Measurements from ENCODE around the gene ACKR3. TPM values are rescaled to one million over a fixed set of nuclear protein-coding genes. Genes with fewer than 3 reads are reported as not detected.

Gene ACKR3
- total and polyA plus RNA-seq, 10 of the 15 experiments (the other 5 are each of a cell fraction or from before 2014, with no cell fraction given): 3.0 to 154 (median 6.4) TPM

- 63% methylated on average over 15 of the region's 15 CpGs for WGBS (ENCODE audit: insufficient coverage, insufficient replicate concordance, low lambda C conversion rate, missing lambda C conversion rate)
- ChIA-PET SMC1A (ENCODE audit: uncharacterized antibody, unreplicated experiment) (interaction anchor here (0.8 to 1.3 kb wide), 3 partner anchors 20 to 33 kb away, joined by 3 read pairs; no protein-coding TSS in a partner anchor), RAD21 (ENCODE audit: unreplicated experiment) (interaction anchor here (1.4 to 2.0 kb wide), 2 partner anchors 9 to 23 kb away, joined by 3 to 9 read pairs; partner anchors contain the start of gene ACKR3), POLR2A (interaction anchor here (2.0 kb wide), 1 partner anchor 42 kb away, joined by 5 read pairs; no protein-coding TSS in a partner anchor), CTCF (interaction anchor here (0.7 to 1.4 kb wide), 3 partner anchors 23 to 481 kb away, joined by 3 to 4 read pairs (median 4); no protein-coding TSS in a partner anchor)
- Histone ChIP-seq H3K27me3 (replicated peaks in 1 of 2; ENCODE audit: control insufficient read depth in 2 of 2, insufficient read depth in 2 of 2, low read length in 1 of 2) (no peaks in the 10 kb centered on the region), H3K4me1 (ENCODE audit: control insufficient read depth, insufficient read depth, low read length) (no peaks in the 10 kb centered on the region; the same call in 1 of the 2 replicates), H3K9me3 (replicated peaks; ENCODE audit: control insufficient read depth, insufficient read depth, low read length) (no peaks in the 10 kb centered on the region; the same call in 2 of the 3 replicates), H3K4me3 (no peak overlapping the region), H2AFZ (ENCODE audit: control insufficient read depth, low read depth, low read length) (no peak overlapping the region), H3K36me3 (ENCODE audit: control insufficient read depth in 2 of 2, insufficient read depth in 2 of 2, low read length in 1 of 2) (peaks cover 7 to 11% of the 10 kb centered on the region in 2 experiments; a peak in 3 of 4 replicates), H3K79me2 (ENCODE audit: control insufficient read depth, insufficient read depth, low read length) (peaks cover 10% of the 10 kb centered on the region), H3K4me2 (ENCODE audit: control insufficient read depth, insufficient read depth) (no peak overlapping the region), H4K20me1 (ENCODE audit: control insufficient read depth, insufficient read depth) (peaks cover 2% of the 10 kb centered on the region; the same call in 1 of the 2 replicates), H3K9ac (ENCODE audit: control insufficient read depth, insufficient read depth, low read length) (no peak overlapping the region), H3K27ac (ENCODE audit: control insufficient read depth, insufficient read depth) (no peak overlapping the region)
- TF ChIP-seq ZBED1 (IDR thresholded peaks at IDR 0.05; ENCODE audit: borderline replicate concordance) (no peak), MEF2B (IDR thresholded peaks at IDR 0.05; ENCODE audit: partially characterized antibody, poor library complexity, severe bottlenecking) (peak; percentile 58)
- DNase-seq (ENCODE audit: low read depth, low spot score) (no peak), ATAC-seq (no peak; the same call in 2 of the 3 replicates), FAIRE-seq (no peak)
- in situ Hi-C loops (cut with MboI) (no loop called here), intact Hi-C loops (cut with micrococcal nuclease; ENCODE audit: unreplicated experiment) (no loop called here)
- no TSS peak for BruUV-seq (replicated peaks)
These were observed 8.8 kb downstream of the ACKR3 start for GRCh38 chr2:236578411-236578846.

GRCh38 chr2:236579048-236579745, 9.6 kb downstream of the ACKR3 start:
- no peaks in the 10 kb centered on the region for H3K27me3 ChIP-seq (replicated peaks in 1 of 2; ENCODE audit: control insufficient read depth in 2 of 2, insufficient read depth in 2 of 2, low read length in 1 of 2)
- ATAC-seq (no peak), FAIRE-seq (no peak), DNase-seq (ENCODE audit: low read depth, low spot score) (no peak)
- no peak overlapping the region for H3K27ac ChIP-seq (ENCODE audit: control insufficient read depth, insufficient read depth)
- in situ Hi-C loops (cut with MboI) (no loop called here), intact Hi-C loops (cut with micrococcal nuclease; ENCODE audit: unreplicated experiment) (no loop called here)
- H3K4me3 ChIP-seq: no peak overlapping the region
- H3K4me2 ChIP-seq (ENCODE audit: control insufficient read depth, insufficient read depth): no peak overlapping the region
- ChIA-PET CTCF (interaction anchor here (1.0 to 1.4 kb wide), 2 partner anchors 22 to 67 kb away, joined by 4 read pairs; no protein-coding TSS in a partner anchor), RAD21 (ENCODE audit: unreplicated experiment) (interaction anchor here (2.0 kb wide), 1 partner anchor 9 kb away, joined by 9 read pairs; the partner anchor contains the start of gene ACKR3), POLR2A (interaction anchor here (2.0 kb wide), 1 partner anchor 43 kb away, joined by 5 read pairs; no protein-coding TSS in a partner anchor), SMC1A (ENCODE audit: uncharacterized antibody, unreplicated experiment) (interaction anchor here (1.3 kb wide), 1 partner anchor 32 kb away, joined by 3 read pairs; no protein-coding TSS in a partner anchor)
- no peak for TF ChIP-seq GATAD2B (conservative IDR thresholded peaks at IDR 0.05; ENCODE audit: low read depth)
- no peak for TF ChIP-seq SMARCA5 (IDR thresholded peaks at IDR 0.05)
- TF ChIP-seq MXI1 (IDR thresholded peaks at IDR 0.05; ENCODE audit: low read depth, low read length): no peak
- no peak for TF ChIP-seq MYC (IDR thresholded peaks at IDR 0.05; ENCODE audit: insufficient read depth, insufficient read length, insufficient replicate concordance, low read length, severe bottlenecking)
- peaks cover 2% of the 10 kb centered on the region; the same call in 1 of the 2 replicates for H4K20me1 ChIP-seq (ENCODE audit: control insufficient read depth, insufficient read depth)
- H3K9ac ChIP-seq (ENCODE audit: control insufficient read depth, insufficient read depth, low read length): no peak overlapping the region
- peaks cover 7 to 11% of the 10 kb centered on the region in 2 experiments; a peak in 3 of 4 replicates for H3K36me3 ChIP-seq (ENCODE audit: control insufficient read depth in 2 of 2, insufficient read depth in 2 of 2, low read length in 1 of 2)
- H3K79me2 ChIP-seq (ENCODE audit: control insufficient read depth, insufficient read depth, low read length): peaks cover 7% of the 10 kb centered on the region
- H3K9me3 ChIP-seq (replicated peaks; ENCODE audit: control insufficient read depth, insufficient read depth, low read length): no peaks in the 10 kb centered on the region; the same call in 2 of the 3 replicates
- peaks cover 3% of the 10 kb centered on the region; the same call in 1 of the 2 replicates for H3K4me1 ChIP-seq (ENCODE audit: control insufficient read depth, insufficient read depth, low read length)
- WGBS (ENCODE audit: insufficient coverage, insufficient replicate concordance, low lambda C conversion rate, missing lambda C conversion rate): 78% methylated on average over 9 of the region's 9 CpGs
- H2AFZ ChIP-seq (ENCODE audit: control insufficient read depth, low read depth, low read length): no peak overlapping the region
- no TSS peak for BruUV-seq (replicated peaks)
